ENCODE measurements around the gene MEDAG. TPM values are rescaled to one million over a fixed set of nuclear protein-coding genes. Genes with fewer than 3 reads are reported as not detected.

Gene MEDAG
- total RNA-seq, 1 experiment from 2014 or later, result 0.67 TPM

DNA sequence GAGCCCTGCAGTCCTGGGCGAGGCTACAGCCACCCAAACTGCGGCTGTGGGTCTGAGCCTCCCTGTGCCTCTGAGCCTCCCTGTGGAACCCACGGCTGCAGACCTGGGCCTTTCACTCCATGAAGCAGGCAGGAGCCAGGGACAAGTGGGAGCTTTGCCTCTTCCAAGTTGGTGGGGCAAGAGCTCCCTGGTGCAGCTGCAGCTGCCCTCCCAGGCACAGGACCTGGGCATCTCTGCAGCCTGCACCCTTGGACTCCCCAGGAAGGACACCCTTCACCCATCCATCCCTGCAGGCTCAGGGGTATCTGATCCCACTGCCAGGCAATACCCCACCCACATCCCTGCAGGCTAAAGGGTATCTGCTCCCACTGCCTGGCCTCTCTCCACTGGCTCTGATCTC, 28.7 kb downstream of the MEDAG start:
- Histone ChIP-seq H3K36me3 (ENCODE audit: control insufficient read depth, insufficient read depth, low read length) (no peaks in the 10 kb centered on the region), H3K9me3 (ENCODE audit: control insufficient read depth, insufficient read depth, low read depth, low read length) (no peaks in the 10 kb centered on the region), H3K4me3 (ENCODE audit: low read depth in 2 of 2, low read length in 2 of 2) (no peak overlapping the region), H3K4me1 (ENCODE audit: control insufficient read depth, insufficient read depth, low read length) (no peaks in the 10 kb centered on the region), H3K27me3 (ENCODE audit: control insufficient read depth, insufficient read depth, low read length) (no peaks in the 10 kb centered on the region), H3K27ac (ENCODE audit: low read length) (no peak overlapping the region)
- no peak for TF ChIP-seq SIN3A (IDR thresholded peaks at IDR 0.05; ENCODE audit: borderline replicate concordance, insufficient read depth, low read depth, low read length)
- TF ChIP-seq TCF7L2 (IDR thresholded peaks at IDR 0.05; ENCODE audit: low read depth, low read length), result no peak
- TF ChIP-seq POLR2AphosphoS5 (IDR thresholded peaks at IDR 0.05; ENCODE audit: low read depth, low read length), result no peak
- TF ChIP-seq, protein P1, sequence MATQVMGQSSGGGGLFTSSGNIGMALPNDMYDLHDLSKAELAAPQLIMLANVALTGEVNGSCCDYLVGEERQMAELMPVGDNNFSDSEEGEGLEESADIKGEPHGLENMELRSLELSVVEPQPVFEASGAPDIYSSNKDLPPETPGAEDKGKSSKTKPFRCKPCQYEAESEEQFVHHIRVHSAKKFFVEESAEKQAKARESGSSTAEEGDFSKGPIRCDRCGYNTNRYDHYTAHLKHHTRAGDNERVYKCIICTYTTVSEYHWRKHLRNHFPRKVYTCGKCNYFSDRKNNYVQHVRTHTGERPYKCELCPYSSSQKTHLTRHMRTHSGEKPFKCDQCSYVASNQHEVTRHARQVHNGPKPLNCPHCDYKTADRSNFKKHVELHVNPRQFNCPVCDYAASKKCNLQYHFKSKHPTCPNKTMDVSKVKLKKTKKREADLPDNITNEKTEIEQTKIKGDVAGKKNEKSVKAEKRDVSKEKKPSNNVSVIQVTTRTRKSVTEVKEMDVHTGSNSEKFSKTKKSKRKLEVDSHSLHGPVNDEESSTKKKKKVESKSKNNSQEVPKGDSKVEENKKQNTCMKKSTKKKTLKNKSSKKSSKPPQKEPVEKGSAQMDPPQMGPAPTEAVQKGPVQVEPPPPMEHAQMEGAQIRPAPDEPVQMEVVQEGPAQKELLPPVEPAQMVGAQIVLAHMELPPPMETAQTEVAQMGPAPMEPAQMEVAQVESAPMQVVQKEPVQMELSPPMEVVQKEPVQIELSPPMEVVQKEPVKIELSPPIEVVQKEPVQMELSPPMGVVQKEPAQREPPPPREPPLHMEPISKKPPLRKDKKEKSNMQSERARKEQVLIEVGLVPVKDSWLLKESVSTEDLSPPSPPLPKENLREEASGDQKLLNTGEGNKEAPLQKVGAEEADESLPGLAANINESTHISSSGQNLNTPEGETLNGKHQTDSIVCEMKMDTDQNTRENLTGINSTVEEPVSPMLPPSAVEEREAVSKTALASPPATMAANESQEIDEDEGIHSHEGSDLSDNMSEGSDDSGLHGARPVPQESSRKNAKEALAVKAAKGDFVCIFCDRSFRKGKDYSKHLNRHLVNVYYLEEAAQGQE (IDR thresholded peaks at IDR 0.05; ENCODE audit: insufficient read depth in 1 of 2, low read depth in 2 of 2, low read length in 1 of 2), result no peak
- TF ChIP-seq, protein P2, sequence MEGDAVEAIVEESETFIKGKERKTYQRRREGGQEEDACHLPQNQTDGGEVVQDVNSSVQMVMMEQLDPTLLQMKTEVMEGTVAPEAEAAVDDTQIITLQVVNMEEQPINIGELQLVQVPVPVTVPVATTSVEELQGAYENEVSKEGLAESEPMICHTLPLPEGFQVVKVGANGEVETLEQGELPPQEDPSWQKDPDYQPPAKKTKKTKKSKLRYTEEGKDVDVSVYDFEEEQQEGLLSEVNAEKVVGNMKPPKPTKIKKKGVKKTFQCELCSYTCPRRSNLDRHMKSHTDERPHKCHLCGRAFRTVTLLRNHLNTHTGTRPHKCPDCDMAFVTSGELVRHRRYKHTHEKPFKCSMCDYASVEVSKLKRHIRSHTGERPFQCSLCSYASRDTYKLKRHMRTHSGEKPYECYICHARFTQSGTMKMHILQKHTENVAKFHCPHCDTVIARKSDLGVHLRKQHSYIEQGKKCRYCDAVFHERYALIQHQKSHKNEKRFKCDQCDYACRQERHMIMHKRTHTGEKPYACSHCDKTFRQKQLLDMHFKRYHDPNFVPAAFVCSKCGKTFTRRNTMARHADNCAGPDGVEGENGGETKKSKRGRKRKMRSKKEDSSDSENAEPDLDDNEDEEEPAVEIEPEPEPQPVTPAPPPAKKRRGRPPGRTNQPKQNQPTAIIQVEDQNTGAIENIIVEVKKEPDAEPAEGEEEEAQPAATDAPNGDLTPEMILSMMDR (IDR thresholded peaks at IDR 0.05), result no peak
- no TSS peak for BruUV-seq (replicated peaks)
- ChIA-PET POLR2A (no interaction called here), CTCF (no interaction called here)
- ATAC-seq (no peak), DNase-seq (ENCODE audit: low read depth, low spot score) (no peak)
- intact Hi-C loops (cut with micrococcal nuclease; ENCODE audit: unreplicated experiment) (no loop called here), in situ Hi-C loops (cut with HindIII; ENCODE audit: low pct_unique_long_range_greater_than_20kb, low sequenced_read_pairs) (no loop called here)

DNA sequence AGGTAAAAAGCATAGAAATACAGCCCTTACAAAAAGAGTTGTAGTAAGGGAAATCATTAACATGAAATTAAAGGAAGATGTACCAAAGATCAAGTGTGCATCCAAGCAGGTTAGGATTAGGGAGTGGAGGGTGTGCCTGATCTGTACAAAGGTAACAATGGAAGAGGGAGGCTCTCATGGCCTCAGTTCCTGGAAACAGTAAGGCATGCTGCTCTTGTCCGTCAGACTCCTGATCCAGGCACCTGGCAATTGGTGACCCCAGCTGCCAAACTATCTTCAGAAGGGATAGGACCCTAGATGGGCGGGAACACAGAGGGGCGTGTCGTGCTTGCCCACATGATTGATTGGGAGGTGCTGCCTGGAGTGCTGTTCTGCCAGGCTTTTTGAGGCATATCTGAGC, 30.9 kb downstream of the MEDAG start:
- H3K27ac ChIP-seq (ENCODE audit: low read length), result no peak overlapping the region
- H3K4me1 ChIP-seq (ENCODE audit: control insufficient read depth, insufficient read depth, low read length), result no peaks in the 10 kb centered on the region
- intact Hi-C loops (cut with micrococcal nuclease; ENCODE audit: unreplicated experiment), result no loop called here
- POLR2A ChIA-PET, result no interaction called here
- no peaks in the 10 kb centered on the region for H3K9me3 ChIP-seq (ENCODE audit: control insufficient read depth, insufficient read depth, low read depth, low read length)
- CTCF ChIA-PET, result no interaction called here
- no peak for ATAC-seq
- H3K36me3 ChIP-seq (ENCODE audit: control insufficient read depth, insufficient read depth, low read length), result no peaks in the 10 kb centered on the region
- DNase-seq (ENCODE audit: low read depth, low spot score), result no peak
- no peaks in the 10 kb centered on the region for H3K27me3 ChIP-seq (ENCODE audit: control insufficient read depth, insufficient read depth, low read length)
- in situ Hi-C loops (cut with HindIII; ENCODE audit: low pct_unique_long_range_greater_than_20kb, low sequenced_read_pairs), result no loop called here
- no peak overlapping the region for H3K4me3 ChIP-seq (ENCODE audit: low read depth in 2 of 2, low read length in 2 of 2)
- no TSS peak for BruUV-seq (replicated peaks)
- no peak for TF ChIP-seq TCF7L2 (IDR thresholded peaks at IDR 0.05; ENCODE audit: low read depth, low read length)
- TF ChIP-seq, protein P2 (IDR thresholded peaks at IDR 0.05), result no peak
- TF ChIP-seq SIN3A (IDR thresholded peaks at IDR 0.05; ENCODE audit: borderline replicate concordance, insufficient read depth, low read depth, low read length), result no peak
- TF ChIP-seq POLR2AphosphoS5 (IDR thresholded peaks at IDR 0.05; ENCODE audit: low read depth, low read length), result no peak
- TF ChIP-seq, protein P1 (IDR thresholded peaks at IDR 0.05; ENCODE audit: insufficient read depth in 1 of 2, low read depth in 2 of 2, low read length in 1 of 2), result no peak

Measured in Panc1 (cell line).